DMS153 (cell line): ENCODE data around the gene ORC1.

Experiments used
- DNase-seq: peaks from one replicate; lab custom pipeline; 2025; lab: John Stamatoyannopoulos, UW

The ORC1 gene

GRCh38 chr1:52343979-52344378 lies 60.2 kb downstream of the ORC1 start:
- DNase-seq = no peak

GRCh38 chr1:52341655-52342260 lies 62.5 kb downstream of the ORC1 start:
- no peak for DNase-seq

GRCh38 chr1:52337439-52337838 lies 66.8 kb downstream of the ORC1 start:
- no peak for DNase-seq

GRCh38 chr1:52334906-52335528 lies 69.2 kb downstream of the ORC1 start:
- no peak for DNase-seq

- DNase-seq = no peak
Measured at GRCh38 chr1:52332411-52332810, 71.8 kb downstream of the ORC1 start.

GRCh38 chr1:52328615-52329014 lies 75.6 kb downstream of the ORC1 start:
- DNase-seq = no peak

GRCh38 chr1:52325786-52326185 lies 78.4 kb downstream of the ORC1 start:
- no peak for DNase-seq

GRCh38 chr1:52323731-52324130 lies 80.5 kb downstream of the ORC1 start:
- peak; percentile 16 for DNase-seq
